Loucy (cell line): ENCODE results near the gene CEP83.
"Not testable (repeated sequence)": the region's sequence is repeated elsewhere in the genome, so short reads cannot be mapped to it uniquely, and the experiment has no call there.

Experiments used
- H2AFZ ChIP-seq: fragments of 200-600 bp; sonication (generic); 2 replicates; pipeline ENCODE4 v1.6.0; 2016; ENCODE audit warnings: antibody characterized with exemption, mild to moderate bottlenecking, low read length, moderate library complexity
- H3F3A ChIP-seq: fragments of 200-600 bp; 2 replicates; pipeline ENCODE4 v1.6.0; 2016; ENCODE audit warnings: antibody characterized with exemption, low read depth, mild to moderate bottlenecking
- H3K27me3 ChIP-seq: fragments of 200-600 bp; sonication (generic); 2 replicates; pipeline ENCODE4 v1.6.1; 2014; ENCODE audit warnings: low read length, mild to moderate bottlenecking; ENCODE audit not compliant: insufficient read depth, poor library complexity, severe bottlenecking
- H3K36me3 ChIP-seq: fragments of 200-600 bp; sonication (generic); 2 replicates; pipeline ENCODE4 v1.6.1; 2016; ENCODE audit warnings: low read length; ENCODE audit not compliant: insufficient read depth
- H3K4me1 ChIP-seq: fragments of 200-600 bp; sonication (generic); 2 replicates; pipeline ENCODE4 v1.5.1; 2014; ENCODE audit warnings: low read length, mild to moderate bottlenecking; ENCODE audit not compliant: insufficient read depth, poor library complexity, severe bottlenecking
- H3K4me2 ChIP-seq: fragments of 200-600 bp; sonication (generic); 2 replicates; pipeline ENCODE4 v1.6.0; 2014; ENCODE audit warnings: antibody characterized with exemption, low read length, low read depth, mild to moderate bottlenecking; ENCODE audit not compliant: poor library complexity, severe bottlenecking
- H3K4me3 ChIP-seq: fragments of 200-600 bp; sonication (generic); 2 replicates; pipeline ENCODE4 v1.5.1; 2014; ENCODE audit warnings: low read length, mild to moderate bottlenecking, mixed read lengths; ENCODE audit not compliant: poor library complexity, severe bottlenecking
- H3K79me2 ChIP-seq: fragments of 200-600 bp; sonication (generic); 2 replicates; pipeline ENCODE4 v1.6.1; 2014; ENCODE audit warnings: low read length; ENCODE audit not compliant: insufficient read depth
- H3K9ac ChIP-seq: fragments of 200-600 bp; sonication (generic); 2 replicates; pipeline ENCODE4 v1.6.0; 2014; ENCODE audit warnings: mild to moderate bottlenecking, low read depth, low read length, moderate library complexity; ENCODE audit not compliant: poor library complexity, severe bottlenecking
- H3K9me2 ChIP-seq: fragments of 200-600 bp; sonication (generic); replicated peaks from 2 replicates; pipeline ENCODE4 v1.6.1; 2016; ENCODE audit warnings: low read depth, low read length, mixed read lengths
- H3K9me3 ChIP-seq: fragments of 200-600 bp; sonication (generic); 2 replicates; pipeline ENCODE4 v1.6.1; 2014; ENCODE audit warnings: mild to moderate bottlenecking, antibody characterized with exemption, low read length, low read depth; ENCODE audit not compliant: insufficient read depth
- H4K20me1 ChIP-seq: fragments of 200-600 bp; sonication (generic); 2 replicates; pipeline ENCODE4 v1.6.0; 2014; ENCODE audit warnings: antibody characterized with exemption, low read length, mild to moderate bottlenecking; ENCODE audit not compliant: insufficient read depth, poor library complexity, severe bottlenecking
- EZH2phosphoT487 ChIP-seq: fragments of 200-600 bp; IDR thresholded peaks from 2 replicates; pipeline ENCODE4 v1.6.1; 2018; ENCODE audit warnings: antibody characterized with exemption, mild to moderate bottlenecking, moderate library complexity, borderline replicate concordance
- TF ChIP-seq, protein P1 (sequence below): fragments of 200-600 bp; sonication (generic); conservative IDR thresholded peaks from 2 replicates; pipeline ENCODE4 v1.5.1; 2014; ENCODE audit warnings: mild to moderate bottlenecking, antibody characterized with exemption, low read length

The CEP83 gene

DNA sequence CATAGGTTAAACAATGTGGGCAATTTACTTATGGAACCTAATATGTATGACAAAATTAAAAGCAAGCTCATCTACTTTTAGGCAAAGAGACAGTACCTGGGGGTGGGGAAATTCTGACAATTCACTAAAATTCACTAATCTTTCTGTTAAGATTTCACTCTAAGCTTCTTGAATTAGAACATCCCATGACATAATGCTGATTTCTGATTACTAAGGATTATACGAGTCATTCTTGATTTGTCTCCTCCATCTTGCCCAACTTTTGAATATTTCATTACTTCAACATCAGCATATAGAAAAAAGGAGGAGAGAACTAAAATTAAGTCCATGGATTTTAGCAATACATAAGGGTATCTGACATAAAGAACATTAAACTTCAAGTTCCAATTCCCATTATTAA lies 2.4 kb downstream of the CEP83 start:
- peaks cover 76% of the 10 kb centered on the region for H3K79me2 ChIP-seq
- no peaks in the 10 kb centered on the region for H3F3A ChIP-seq
- TF ChIP-seq, protein P1, sequence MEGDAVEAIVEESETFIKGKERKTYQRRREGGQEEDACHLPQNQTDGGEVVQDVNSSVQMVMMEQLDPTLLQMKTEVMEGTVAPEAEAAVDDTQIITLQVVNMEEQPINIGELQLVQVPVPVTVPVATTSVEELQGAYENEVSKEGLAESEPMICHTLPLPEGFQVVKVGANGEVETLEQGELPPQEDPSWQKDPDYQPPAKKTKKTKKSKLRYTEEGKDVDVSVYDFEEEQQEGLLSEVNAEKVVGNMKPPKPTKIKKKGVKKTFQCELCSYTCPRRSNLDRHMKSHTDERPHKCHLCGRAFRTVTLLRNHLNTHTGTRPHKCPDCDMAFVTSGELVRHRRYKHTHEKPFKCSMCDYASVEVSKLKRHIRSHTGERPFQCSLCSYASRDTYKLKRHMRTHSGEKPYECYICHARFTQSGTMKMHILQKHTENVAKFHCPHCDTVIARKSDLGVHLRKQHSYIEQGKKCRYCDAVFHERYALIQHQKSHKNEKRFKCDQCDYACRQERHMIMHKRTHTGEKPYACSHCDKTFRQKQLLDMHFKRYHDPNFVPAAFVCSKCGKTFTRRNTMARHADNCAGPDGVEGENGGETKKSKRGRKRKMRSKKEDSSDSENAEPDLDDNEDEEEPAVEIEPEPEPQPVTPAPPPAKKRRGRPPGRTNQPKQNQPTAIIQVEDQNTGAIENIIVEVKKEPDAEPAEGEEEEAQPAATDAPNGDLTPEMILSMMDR: no peak
- TF ChIP-seq EZH2phosphoT487: no peak
- H3K9ac ChIP-seq: no peak overlapping the region
- no peaks in the 10 kb centered on the region for H3K9me2 ChIP-seq
- H3K9me3 ChIP-seq: no peaks in the 10 kb centered on the region
- no peaks in the 10 kb centered on the region for H4K20me1 ChIP-seq
- H2AFZ ChIP-seq: no peak overlapping the region
- H3K4me1 ChIP-seq: peaks cover 47% of the 10 kb centered on the region
- H3K4me2 ChIP-seq: peak overlapping the region; percentile 92
- no peaks in the 10 kb centered on the region for H3K36me3 ChIP-seq
- H3K4me3 ChIP-seq: peak overlapping the region; percentile 99
- no peaks in the 10 kb centered on the region for H3K27me3 ChIP-seq

DNA sequence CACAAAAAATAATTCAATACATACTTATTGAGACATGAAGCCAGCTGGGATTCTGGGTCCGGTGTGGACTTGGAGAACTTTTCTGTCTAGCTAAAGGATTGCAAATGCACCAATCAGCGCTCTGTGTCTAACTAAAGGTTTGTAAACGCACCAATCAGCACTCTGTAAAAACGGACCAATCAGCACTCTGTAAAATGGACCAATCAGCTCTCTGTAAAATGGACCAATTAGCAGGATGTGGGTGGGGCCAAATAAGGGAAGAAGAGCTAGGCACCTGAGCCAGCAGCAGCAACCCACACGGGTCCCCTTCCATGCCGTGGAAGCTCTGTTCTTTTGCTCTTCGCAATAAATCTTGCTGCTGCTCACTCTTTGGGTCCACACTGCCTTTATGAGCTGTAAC lies 5.3 kb downstream of the CEP83 start:
- not testable (repeated sequence) for H3K9ac ChIP-seq, H3K4me3 ChIP-seq, H3K9me2 ChIP-seq, H3K36me3 ChIP-seq, H3K27me3 ChIP-seq, H2AFZ ChIP-seq, H3K9me3 ChIP-seq, H3K4me2 ChIP-seq, H4K20me1 ChIP-seq, H3F3A ChIP-seq
- peaks cover 38% of the 10 kb centered on the region for H3K4me1 ChIP-seq
- H3K79me2 ChIP-seq: peaks cover 86% of the 10 kb centered on the region

DNA sequence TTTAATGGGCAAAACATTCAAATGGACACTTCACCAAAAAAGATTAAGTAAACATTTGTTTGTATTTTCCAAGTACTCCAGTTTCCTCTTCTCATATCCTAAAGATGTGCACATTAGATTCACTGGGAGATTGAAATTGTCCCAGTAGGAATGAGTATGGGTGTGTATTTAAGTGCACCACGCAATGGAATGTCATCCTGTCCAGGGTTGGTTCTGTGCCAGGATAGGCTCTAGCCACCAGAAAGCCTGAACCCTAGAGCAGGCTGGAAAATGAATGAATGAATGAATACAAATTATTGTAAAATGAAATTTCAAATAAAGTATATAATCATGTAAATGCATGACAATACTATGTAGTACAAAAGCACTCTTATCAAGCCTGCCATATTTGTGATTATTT lies 14.0 kb downstream of the CEP83 start:
- H3K9ac ChIP-seq: no peak overlapping the region
- H3K79me2 ChIP-seq: peaks cover 84% of the 10 kb centered on the region
- H3K27me3 ChIP-seq: no peaks in the 10 kb centered on the region
- H3K36me3 ChIP-seq: peaks cover 6% of the 10 kb centered on the region
- H4K20me1 ChIP-seq: no peaks in the 10 kb centered on the region
- no peaks in the 10 kb centered on the region for H3F3A ChIP-seq
- no peaks in the 10 kb centered on the region for H3K9me3 ChIP-seq
- peaks cover 14% of the 10 kb centered on the region for H3K4me1 ChIP-seq
- H2AFZ ChIP-seq: no peak overlapping the region
- no peak overlapping the region for H3K4me3 ChIP-seq
- H3K4me2 ChIP-seq: no peak overlapping the region
- no peaks in the 10 kb centered on the region for H3K9me2 ChIP-seq
- TF ChIP-seq, protein P1: no peak
- no peak for TF ChIP-seq EZH2phosphoT487

DNA sequence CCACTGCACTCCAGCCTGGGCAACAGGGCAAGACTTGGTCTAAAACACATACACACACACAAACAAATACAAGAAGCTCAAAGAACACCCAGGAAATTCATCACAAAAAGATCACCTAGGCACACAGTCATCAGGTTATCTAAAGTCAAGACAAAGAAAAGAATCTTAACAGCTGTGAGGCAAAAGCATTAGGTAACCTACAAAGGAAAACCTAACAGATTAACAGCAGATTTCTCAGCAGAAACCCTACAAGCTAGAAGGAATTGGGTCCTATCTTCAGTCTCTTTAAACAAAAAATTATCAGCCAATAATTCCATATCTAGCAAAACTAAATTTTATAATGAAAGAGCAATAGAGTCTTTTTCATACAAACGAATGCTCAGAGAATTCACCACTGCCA lies 22.4 kb downstream of the CEP83 start:
- H3K79me2 ChIP-seq: peaks cover 73% of the 10 kb centered on the region

More for the DNA sequence above, 22.4 kb downstream of the CEP83 start:
- Histone ChIP-seq H3K4me1 (peaks cover 27% of the 10 kb centered on the region), H3K4me3 (no peak overlapping the region), H3K9me3 (peaks cover 2% of the 10 kb centered on the region; the same call in 1 of the 2 replicates), H3K27me3 (no peaks in the 10 kb centered on the region), H3K4me2 (no peak overlapping the region), H3K36me3 (0 out of 2 replicates have a peak, but pooled peaks cover 2% of the 10 kb centered on the region), H3K9me2 (no peaks in the 10 kb centered on the region), H4K20me1 (no peaks in the 10 kb centered on the region), H2AFZ (no peak overlapping the region), H3K9ac (no peak overlapping the region), H3F3A (peaks cover 11% of the 10 kb centered on the region; the same call in 1 of the 2 replicates)
- TF ChIP-seq, protein P1: no peak
- TF ChIP-seq EZH2phosphoT487: no peak
